ENCODE measurements around the gene MBP. TPM values are rescaled to one million over a fixed set of nuclear protein-coding genes. Genes with fewer than 3 reads are reported as not detected.
A peak's percentile ranks its signal among the peaks of the same experiment; 100 is the strongest.

Gene MBP
- total and polyA plus RNA-seq, 5 experiments from 2014 or later: 89.2 to 148 (median 105) TPM

- H3K4me3 Mint-ChIP-seq: peak overlapping the region in 8 of 10 donors; percentile 8 to 80 (median 48)
Observed at GRCh38 chr18:77092104-77093066, 40.2 kb downstream of the MBP start.

DNA sequence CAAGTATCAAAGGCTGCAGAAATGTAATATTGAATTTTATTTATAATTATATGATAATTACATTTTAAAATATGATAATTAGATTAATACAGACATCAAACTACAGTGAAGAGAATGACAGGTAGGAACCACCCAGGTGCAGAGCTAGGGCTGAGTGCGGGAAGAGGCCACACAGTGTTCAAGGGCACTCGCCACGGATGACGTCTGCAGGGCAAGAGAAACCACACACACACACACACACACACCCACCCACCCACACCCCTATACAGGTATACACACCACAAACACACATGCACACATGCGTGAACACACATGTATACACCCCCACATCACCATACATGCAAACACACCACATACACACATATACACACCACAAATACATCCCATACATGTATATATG lies 41.2 kb downstream of the MBP start:
- H3K4me1 Mint-ChIP-seq: peaks cover 30 to 75% (median 73%) of the 10 kb centered on the region in 4 donors

More at GRCh38 chr18:77092104-77093066, 40.2 kb downstream of the MBP start:
- Mint-ChIP-seq H3K4me1 (peaks cover 32 to 76% (median 71%) of the 10 kb centered on the region in 4 donors), H3K9me3 (no peaks in the 10 kb centered on the region), H3K36me3 (peaks cover 0 to 52% (median 25%) of the 10 kb centered on the region in 3 donors), H3K27ac (peak overlapping the region in 9 of 10 donors; percentile 59 to 91 (median 81)), H3K27me3 (no peaks in the 10 kb centered on the region)
- DNase-seq: no peak
- ATAC-seq: no peak
- POLR2A ChIA-PET: interaction anchor here (0.6 kb wide), 1 partner anchor 38 kb away, joined by 3 read pairs; no protein-coding TSS in a partner anchor

GRCh38 chr18:77090546-77091174 lies 41.9 kb downstream of the MBP start:
- H3K4me3 Mint-ChIP-seq: peak overlapping the region in 3 of 10 donors; percentile 0 to 23 (median 20)
- H3K27ac Mint-ChIP-seq: peak overlapping the region in 9 of 10 donors; percentile 11 to 95 (median 79)
- no peaks in the 10 kb centered on the region for H3K27me3 Mint-ChIP-seq
- no peak for DNase-seq
- H3K9me3 Mint-ChIP-seq: no peaks in the 10 kb centered on the region
- H3K36me3 Mint-ChIP-seq: peaks cover 4 to 56% (median 28%) of the 10 kb centered on the region in 3 donors
- POLR2A ChIA-PET: no interaction called here
- H3K4me1 Mint-ChIP-seq: peaks cover 33 to 79% (median 75%) of the 10 kb centered on the region in 4 donors
- ATAC-seq: no peak

More for the DNA sequence above, 41.2 kb downstream of the MBP start:
- H3K27ac Mint-ChIP-seq: peak overlapping the region in 7 of 10 donors; percentile 3 to 85 (median 70)
- H3K9me3 Mint-ChIP-seq: no peaks in the 10 kb centered on the region
- POLR2A ChIA-PET: no interaction called here
- H3K36me3 Mint-ChIP-seq: peaks cover 0 to 53% (median 27%) of the 10 kb centered on the region in 3 donors
- DNase-seq (no peak), ATAC-seq (peak in 1 of 2 donors; percentile 38)
- H3K4me3 Mint-ChIP-seq: peak overlapping the region in 5 of 10 donors; percentile 3 to 50 (median 37)
- no peaks in the 10 kb centered on the region for H3K27me3 Mint-ChIP-seq

DNA sequence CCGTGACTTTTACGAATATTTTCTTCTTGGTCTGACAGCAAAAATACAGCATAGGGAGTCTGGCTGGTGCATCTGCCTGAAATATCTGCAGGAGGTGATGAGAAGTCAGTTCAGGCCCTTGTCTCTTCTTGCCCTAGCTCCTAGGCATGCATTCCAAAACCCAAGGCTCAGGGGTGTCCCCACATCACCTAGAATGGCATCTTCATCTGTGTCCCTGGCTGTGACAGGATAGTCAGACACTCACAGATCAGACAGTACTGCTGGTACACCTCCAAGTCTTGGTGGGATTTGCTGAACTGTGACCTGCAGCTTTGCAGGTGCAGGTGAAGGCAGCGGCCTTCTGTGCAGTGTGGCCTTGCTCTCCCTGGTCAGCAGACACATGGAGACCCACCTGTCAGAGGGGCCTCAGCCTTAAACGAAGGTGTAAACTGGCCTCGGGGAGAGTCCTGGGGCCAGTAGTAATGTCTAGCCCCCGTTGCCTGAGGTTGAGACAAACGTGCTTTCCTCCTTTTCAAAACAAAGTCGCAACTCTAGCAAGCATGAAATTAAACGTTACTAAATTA lies 42.8 kb downstream of the MBP start:
- no peaks in the 10 kb centered on the region for H3K27me3 Mint-ChIP-seq
- H3K4me1 Mint-ChIP-seq: peaks cover 33 to 79% (median 72%) of the 10 kb centered on the region in 4 donors
- no peak for DNase-seq
- no peak for ATAC-seq
- POLR2A ChIA-PET: interaction anchor here (0.6 kb wide), 1 partner anchor 8 kb away, joined by 4 read pairs; no protein-coding TSS in a partner anchor
- peak overlapping the region in 1 of 10 donors; percentile 23 for H3K4me3 Mint-ChIP-seq
- peak overlapping the region in 9 of 10 donors; percentile 54 to 95 (median 84) for H3K27ac Mint-ChIP-seq
- H3K9me3 Mint-ChIP-seq: no peaks in the 10 kb centered on the region
- H3K36me3 Mint-ChIP-seq: peaks cover 4 to 51% (median 20%) of the 10 kb centered on the region in 3 donors

DNA sequence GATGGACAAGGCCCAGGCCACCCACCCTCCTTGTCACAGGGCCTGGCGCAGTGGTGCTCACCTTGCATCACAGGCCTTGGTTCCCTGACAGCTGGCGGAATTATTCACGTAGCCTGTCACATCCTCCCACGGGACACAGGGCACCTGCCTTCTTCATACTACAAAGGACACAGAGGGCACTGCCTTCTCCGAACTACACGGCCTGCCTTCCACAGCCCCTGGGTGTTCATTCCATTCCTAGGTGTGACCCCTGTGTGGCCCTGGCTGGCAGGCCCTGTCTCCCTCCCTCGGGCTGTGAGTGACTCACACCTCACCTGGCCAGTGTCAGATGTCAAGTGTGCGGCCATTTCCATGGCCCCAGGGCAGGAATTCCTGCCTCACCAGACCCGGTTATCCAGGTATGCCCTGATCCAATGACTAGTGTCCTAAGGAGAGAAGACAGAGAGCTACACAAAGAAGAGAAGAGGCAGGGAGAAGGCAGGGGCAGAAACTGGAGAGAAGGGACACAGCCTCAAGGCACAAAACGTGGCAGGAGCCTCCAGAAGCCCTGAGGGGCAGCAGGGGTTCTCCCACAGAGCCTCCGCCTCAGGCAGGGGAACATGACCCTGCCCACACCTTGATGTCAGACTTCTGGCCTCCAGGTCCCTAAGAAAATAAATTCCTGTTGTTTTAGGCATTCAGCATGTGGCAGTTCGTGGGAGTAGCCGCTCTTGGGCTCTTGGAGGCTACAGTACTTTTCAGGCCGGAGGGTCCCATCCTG lies 43.4 kb downstream of the MBP start:
- H3K4me3 Mint-ChIP-seq: peak overlapping the region in 1 of 10 donors; percentile 14
- H3K36me3 Mint-ChIP-seq: peaks cover 4 to 45% (median 18%) of the 10 kb centered on the region in 3 donors
- POLR2A ChIA-PET: interaction anchor here (0.6 kb wide), 1 partner anchor 9 kb away, joined by 4 read pairs; no protein-coding TSS in a partner anchor
- H3K4me1 Mint-ChIP-seq: peaks cover 36 to 81% (median 72%) of the 10 kb centered on the region in 4 donors
- peak overlapping the region; percentile 22 to 95 (median 74) for H3K27ac Mint-ChIP-seq
- no peak for ATAC-seq
- no peaks in the 10 kb centered on the region for H3K27me3 Mint-ChIP-seq
- no peaks in the 10 kb centered on the region for H3K9me3 Mint-ChIP-seq
- no peak for DNase-seq

DNA sequence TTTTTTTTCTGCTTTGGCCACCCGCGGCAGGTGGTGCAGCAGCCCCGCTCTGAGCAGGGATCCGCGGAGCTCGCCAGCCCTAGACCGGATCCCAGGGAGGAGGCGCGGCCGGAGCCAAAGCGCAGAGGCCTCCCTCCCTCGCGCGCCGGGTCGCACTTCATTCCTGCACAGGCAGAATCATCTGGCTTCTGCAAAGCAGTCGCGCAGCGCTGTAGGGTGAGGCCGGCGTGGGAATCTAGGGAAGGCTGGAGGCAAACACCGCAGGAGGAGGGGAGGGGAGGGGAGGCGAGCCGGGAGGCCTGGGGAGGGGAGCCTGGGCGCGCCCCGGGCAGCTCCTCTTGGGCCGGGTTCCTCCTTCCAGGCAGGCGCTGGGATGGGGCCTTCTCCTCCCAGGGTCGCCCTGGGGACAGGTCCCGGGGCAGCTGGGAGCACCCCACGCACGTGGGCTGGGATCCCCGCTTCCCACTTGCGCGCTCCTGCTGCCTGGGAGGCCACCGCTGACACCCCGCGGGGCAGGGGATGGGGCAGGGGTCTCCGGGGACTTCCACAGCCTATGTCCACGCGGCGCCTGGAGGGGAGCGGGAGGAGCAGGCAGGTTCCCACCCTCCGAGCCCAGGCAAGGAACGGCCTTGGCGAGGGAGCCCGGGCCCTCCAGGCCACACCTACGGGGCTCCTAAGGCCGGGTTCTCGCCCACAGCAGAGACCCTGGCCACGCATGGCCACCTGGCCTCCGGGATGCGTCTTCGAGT lies 45.0 kb downstream of the MBP start:
- H3K9me3 Mint-ChIP-seq: no peaks in the 10 kb centered on the region
- H3K36me3 Mint-ChIP-seq: peaks cover 4 to 40% (median 20%) of the 10 kb centered on the region in 3 donors
- H3K27ac Mint-ChIP-seq: peak overlapping the region in 2 of 10 donors; percentile 41 to 73
- no peak for DNase-seq
- POLR2A ChIA-PET: no interaction called here
- ATAC-seq: no peak
- peaks cover 37 to 85% (median 74%) of the 10 kb centered on the region in 4 donors for H3K4me1 Mint-ChIP-seq
- no peak overlapping the region for H3K4me3 Mint-ChIP-seq
- no peaks in the 10 kb centered on the region for H3K27me3 Mint-ChIP-seq

DNA sequence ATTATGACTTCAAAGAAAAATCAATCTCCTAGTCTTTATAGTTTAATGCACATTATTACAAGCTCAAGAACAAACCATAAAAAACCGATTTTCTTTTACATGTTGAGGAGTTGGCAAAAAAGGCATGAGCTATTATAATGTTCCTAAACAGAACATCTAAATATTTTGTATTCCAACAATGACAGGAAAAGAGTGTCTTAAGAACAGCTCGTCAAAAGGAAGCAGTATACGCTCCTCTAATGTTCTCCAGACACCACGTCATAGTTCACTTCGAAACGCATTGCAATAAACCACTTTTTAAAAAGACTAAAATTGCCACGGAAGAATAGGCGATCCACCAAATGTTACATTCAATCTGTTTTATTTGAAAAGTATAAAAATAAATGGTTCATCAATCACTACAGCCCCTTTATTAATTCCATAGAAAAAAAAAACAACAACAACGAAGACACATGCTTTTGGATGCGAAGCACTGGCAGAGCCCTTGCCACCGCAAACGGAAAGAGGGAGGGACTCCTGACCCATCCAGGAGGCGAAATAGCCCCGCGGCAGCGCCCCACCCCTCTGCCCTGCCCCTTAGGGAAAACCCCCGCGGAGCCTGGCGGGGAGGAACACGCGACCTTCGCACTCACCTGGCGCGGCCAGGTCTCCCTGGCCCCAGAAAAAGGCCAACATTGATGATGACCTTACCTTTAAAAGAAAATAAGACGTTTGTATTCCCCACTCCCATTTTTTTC lies 45.8 kb downstream of the MBP start:
- H3K36me3 Mint-ChIP-seq: peaks cover 4 to 38% (median 23%) of the 10 kb centered on the region in 3 donors
- H3K9me3 Mint-ChIP-seq: no peaks in the 10 kb centered on the region
- H3K4me1 Mint-ChIP-seq: peaks cover 38 to 84% (median 74%) of the 10 kb centered on the region in 4 donors
- POLR2A ChIA-PET: no interaction called here
- no peaks in the 10 kb centered on the region for H3K27me3 Mint-ChIP-seq
- H3K27ac Mint-ChIP-seq: peak overlapping the region in 7 of 10 donors; percentile 22 to 85 (median 73)
- ATAC-seq (no peak), DNase-seq (no peak)
- H3K4me3 Mint-ChIP-seq: no peak overlapping the region

- ATAC-seq (no peak), DNase-seq (no peak)
- POLR2A ChIA-PET: no interaction called here
- peak overlapping the region in 2 of 10 donors; percentile 7 to 18 for H3K4me3 Mint-ChIP-seq
- peak overlapping the region in 8 of 10 donors; percentile 22 to 85 (median 64) for H3K27ac Mint-ChIP-seq
- H3K27me3 Mint-ChIP-seq: no peaks in the 10 kb centered on the region
- no peaks in the 10 kb centered on the region for H3K9me3 Mint-ChIP-seq
- H3K36me3 Mint-ChIP-seq: peaks cover 4 to 38% (median 23%) of the 10 kb centered on the region in 3 donors
- peaks cover 39 to 84% (median 76%) of the 10 kb centered on the region in 4 donors for H3K4me1 Mint-ChIP-seq
Observed at GRCh38 chr18:77086034-77086433, 46.5 kb downstream of the MBP start.

DNA sequence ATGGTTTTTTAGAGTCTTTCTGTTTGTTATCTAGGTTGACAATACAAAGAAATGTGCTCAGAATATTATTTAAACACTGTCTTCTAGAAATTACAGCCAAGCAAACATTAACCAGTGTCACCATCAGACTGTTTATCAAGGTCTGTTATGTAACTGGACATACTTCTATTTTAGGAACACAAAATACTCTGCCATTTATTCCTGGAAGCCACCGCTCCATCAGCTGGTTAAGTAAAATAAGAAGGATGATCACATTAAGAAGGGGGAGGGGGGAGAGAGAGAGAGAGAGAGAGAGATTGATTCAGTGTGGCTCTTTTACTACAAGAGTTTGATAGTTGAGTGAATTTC lies 47.9 kb downstream of the MBP start:
- peak overlapping the region in 9 of 10 donors; percentile 12 to 87 (median 61) for H3K27ac Mint-ChIP-seq
- POLR2A ChIA-PET: interaction anchor here (0.6 to 1.4 kb wide), 2 partner anchors 13 to 46 kb away, joined by 4 to 7 read pairs; no protein-coding TSS in a partner anchor
- H3K9me3 Mint-ChIP-seq: no peaks in the 10 kb centered on the region
- peak overlapping the region in 3 of 10 donors; percentile 4 to 50 (median 16) for H3K4me3 Mint-ChIP-seq
- H3K4me1 Mint-ChIP-seq: peaks cover 36 to 83% (median 75%) of the 10 kb centered on the region in 4 donors
- H3K36me3 Mint-ChIP-seq: peaks cover 4 to 30% (median 22%) of the 10 kb centered on the region in 3 donors
- H3K27me3 Mint-ChIP-seq: no peaks in the 10 kb centered on the region
- no peak for DNase-seq
- no peak for ATAC-seq

- no peak for DNase-seq
- H3K27ac Mint-ChIP-seq: peak overlapping the region in 2 of 10 donors; percentile 72 to 85
- no peaks in the 10 kb centered on the region for H3K27me3 Mint-ChIP-seq
- H3K9me3 Mint-ChIP-seq: no peaks in the 10 kb centered on the region
- POLR2A ChIA-PET: no interaction called here
- peaks cover 4 to 35% (median 19%) of the 10 kb centered on the region in 3 donors for H3K36me3 Mint-ChIP-seq
- ATAC-seq: no peak
- H3K4me3 Mint-ChIP-seq: no peak overlapping the region
- H3K4me1 Mint-ChIP-seq: peaks cover 45 to 97% (median 81%) of the 10 kb centered on the region in 4 donors
Observed at GRCh38 chr18:77082316-77082955, 50.1 kb downstream of the MBP start.
